SK-N-MC (cell line): ENCODE measurements around the gene NGEF.

Experiments used
- EZH2 ChIP-seq: fragments of 200-600 bp; sonication (generic); IDR thresholded peaks from one replicate; pipeline ENCODE4 v1.6.1; 2017; ENCODE audit warnings: antibody characterized with exemption
- POLR2AphosphoS5 ChIP-seq: IDR thresholded peaks from 2 replicates; pipeline ENCODE4 v1.6.1; 2012; ENCODE audit warnings: mild to moderate bottlenecking, low read depth, low read length, borderline replicate concordance

GRCh38 chr2:233007270-233007669 is 5.8 kb downstream of the NGEF start:
- no peak for TF ChIP-seq EZH2
- TF ChIP-seq POLR2AphosphoS5, result no peak
